Activated naive CD4-positive, alpha-beta T cell treated with anti-CD3 and anti-CD28 coated beads for 36 hours (primary cell): ENCODE measurements around the gene PREB. TPM values are rescaled to one million over a fixed set of nuclear protein-coding genes. Genes with fewer than 3 reads are reported as not detected.

Source experiments
- CTCF ChIA-PET: fragments of 350-600 bp; sonication (Branson Sonifier 250); formaldehyde crosslinking; loops from one replicate; lab custom pipeline; 2021; ENCODE audit warnings: antibody characterized with exemption; lab: Charles Lee
- DNase-seq: peaks from one replicate; pipeline ENCODE4 v3.0.0-alpha.2; 2020
- H3K27ac Mint-ChIP-seq: one replicate; pipeline ENCODE4 v1.8.0; 2021; ENCODE audit warnings: mild to moderate bottlenecking, mixed read lengths
- H3K27me3 Mint-ChIP-seq: one replicate; pipeline ENCODE4 v1.8.0; 2021; ENCODE audit warnings: low read depth, mixed read lengths
- H3K36me3 Mint-ChIP-seq: one replicate; pipeline ENCODE4 v1.8.0; 2021; ENCODE audit warnings: low read depth, mixed read lengths
- H3K4me1 Mint-ChIP-seq: one replicate; pipeline ENCODE4 v1.8.0; 2021; ENCODE audit warnings: low read depth, mixed read lengths
- H3K4me3 Mint-ChIP-seq: one replicate; pipeline ENCODE4 v1.8.0; 2021; ENCODE audit warnings: mild to moderate bottlenecking, moderate library complexity, mixed read lengths
- H3K9me3 Mint-ChIP-seq: one replicate; pipeline ENCODE4 v1.8.0; 2021; ENCODE audit warnings: mixed read lengths
- intact Hi-C: fragments of 100-400 bp; cut with micrococcal nuclease; formaldehyde crosslinking; loops from one replicate; pipeline ENCODE4 v1.15.1; 2023
- total RNA-seq, 2 experiments: library from RNA; stranded (reverse); gene quantifications; one replicate each; pipeline ENCODE4 v1.2.3, GENCODE V29; 2021

The PREB gene
- total RNA-seq, 2 experiments from 2014 or later, result 45.2 to 49.5 TPM

GRCh38 chr2:27083410-27084296 lies 50.8 kb downstream of the PREB start:
- Mint-ChIP-seq H3K4me3 (no peak overlapping the region), H3K27me3 (no peaks in the 10 kb centered on the region), H3K36me3 (peaks cover 2% of the 10 kb centered on the region), H3K27ac (no peak overlapping the region), H3K9me3 (no peaks in the 10 kb centered on the region), H3K4me1 (peaks cover 29% of the 10 kb centered on the region)
- CTCF ChIA-PET, result interaction anchor here (0.6 to 3.1 kb wide), 3 partner anchors 13 to 122 kb away, joined by 3 to 13 read pairs (median 3); partner anchors contain the start of gene OST4
- DNase-seq, result no peak
- intact Hi-C loops, result no loop called here

- DNase-seq, result no peak
- no peaks in the 10 kb centered on the region for H3K27me3 Mint-ChIP-seq
- CTCF ChIA-PET, result interaction anchor here (0.6 to 3.1 kb wide), 4 partner anchors 12 to 121 kb away, joined by 3 to 13 read pairs (median 4); partner anchors contain the start of gene OST4
- intact Hi-C loops, result no loop called here
- no peak overlapping the region for H3K27ac Mint-ChIP-seq
- no peak overlapping the region for H3K4me3 Mint-ChIP-seq
- H3K36me3 Mint-ChIP-seq, result peaks cover 2% of the 10 kb centered on the region
- no peaks in the 10 kb centered on the region for H3K9me3 Mint-ChIP-seq
- H3K4me1 Mint-ChIP-seq, result peaks cover 26% of the 10 kb centered on the region
Measured at GRCh38 chr2:27082773-27083409, 51.5 kb downstream of the PREB start.

- CTCF ChIA-PET, result interaction anchor here (0.7 to 3.1 kb wide), 5 partner anchors 11 to 54 kb away, joined by 3 to 13 read pairs (median 4); partner anchors contain the start of genes AGBL5 and OST4
- Mint-ChIP-seq H3K36me3 (peaks cover 2% of the 10 kb centered on the region), H3K27ac (no peak overlapping the region), H3K9me3 (no peaks in the 10 kb centered on the region), H3K4me1 (peaks cover 21% of the 10 kb centered on the region), H3K27me3 (no peaks in the 10 kb centered on the region), H3K4me3 (no peak overlapping the region)
- intact Hi-C loops, result loop anchor here (1.0 kb wide), 5 partner anchors 11 to 130 kb away; partner anchors contain the start of genes AGBL5, ATRAID, MAPRE3 and OST4
- DNase-seq, result no peak
Measured at GRCh38 chr2:27081984-27082772, 52.3 kb downstream of the PREB start.

Other genes starting within 250 kb of the PREB start
- gene MAPRE3, start 164.0 kb downstream of the PREB start, total RNA-seq, result 1 to 10 TPM; 2.9 to 3.8 TPM
- 10 to 100 TPM; 38.3 to 41.3 TPM for gene TMEM214, start 101.7 kb downstream of the PREB start, total RNA-seq
- gene AGBL5, start 83.0 kb downstream of the PREB start, total RNA-seq, result 10 to 100 TPM; 19.1 to 19.7 TPM
- 100 to 1,000 TPM; 257 to 282 TPM for gene OST4, start 63.0 kb downstream of the PREB start, total RNA-seq
- gene EMILIN1, start 56.0 kb downstream of the PREB start, total RNA-seq, result under 1 TPM; 0.15 to 0.29 TPM
- 10 to 100 TPM in 1 of 2 experiments, 1 to 10 TPM in 1; 9.5 to 10.2 TPM for gene KHK, start 47.9 kb downstream of the PREB start, total RNA-seq
- gene CGREF1, start 15.5 kb downstream of the PREB start, total RNA-seq, result 1 to 10 TPM; 5.8 to 6.6 TPM
- gene ABHD1, start 10.8 kb downstream of the PREB start, total RNA-seq, result under 1 TPM; 0.17 to 0.19 TPM
- not detected for gene PRR30, start 4.8 kb upstream of the PREB start, total RNA-seq
- gene TCF23, start 14.4 kb upstream of the PREB start, total RNA-seq, result not detected
- 10 to 100 TPM; 80.5 to 80.8 TPM for gene ATRAID, start 77.4 kb upstream of the PREB start, total RNA-seq
- gene SLC5A6, start 77.6 kb upstream of the PREB start, total RNA-seq, result 10 to 100 TPM; 22.6 to 24.8 TPM
- 100 to 1,000 TPM; 109 to 112 TPM for gene CAD, start 82.7 kb upstream of the PREB start, total RNA-seq
- under 1 TPM; 0.55 to 0.67 TPM for gene SLC30A3, start 128.4 kb upstream of the PREB start, total RNA-seq
- gene DNAJC5G, start 140.8 kb upstream of the PREB start, total RNA-seq, result not detected
- not detected for gene TRIM54, start 147.8 kb upstream of the PREB start, total RNA-seq
- gene UCN, start 173.8 kb upstream of the PREB start, total RNA-seq, result under 1 TPM; 0.45 to 0.89 TPM
- gene MPV17, start 188.5 kb upstream of the PREB start, total RNA-seq, result 10 to 100 TPM; 80.2 to 82.3 TPM
- 10 to 100 TPM; 62.9 to 72.3 TPM for gene GTF3C2, start 222.1 kb upstream of the PREB start, total RNA-seq
- 10 to 100 TPM; 24.4 to 25.2 TPM for gene EIF2B4, start 235.7 kb upstream of the PREB start, total RNA-seq
- 10 to 100 TPM; 68.5 to 75.5 TPM for gene SNX17, start 236.0 kb upstream of the PREB start, total RNA-seq
- gene ZNF513, start 246.1 kb upstream of the PREB start, total RNA-seq, result 1 to 10 TPM; 4.9 to 5.2 TPM